Parathyroid adenoma (tissue), 2 donors: ENCODE data around the gene BMPR1B.

Source experiments
- H2AFZ ChIP-seq: fragments of 300-600 bp; sonication (generic); one replicate; pipeline ENCODE4 v1.7.0; 2017; ENCODE audit warnings: antibody characterized with exemption, mild to moderate bottlenecking
- H3K27ac ChIP-seq: fragments of 300-600 bp; sonication (generic); one replicate; pipeline ENCODE4 v1.7.0; 2017
- H3K27me3 ChIP-seq: fragments of 300-600 bp; sonication (generic); one replicate; pipeline ENCODE4 v1.7.0; 2017; ENCODE audit warnings: low read length; ENCODE audit not compliant: control insufficient read depth, insufficient read depth
- H3K36me3 ChIP-seq: fragments of 300-600 bp; sonication (generic); one replicate; pipeline ENCODE4 v1.7.0; 2017; ENCODE audit warnings: low read length; ENCODE audit not compliant: control insufficient read depth, insufficient read depth
- H3K4me1 ChIP-seq: fragments of 300-600 bp; sonication (generic); one replicate; pipeline ENCODE4 v1.7.0; 2017; ENCODE audit warnings: control low read depth
- H3K4me2 ChIP-seq: fragments of 300-600 bp; sonication (generic); one replicate; pipeline ENCODE4 v1.7.0; 2017; ENCODE audit warnings: low read length
- H3K4me3 ChIP-seq: fragments of 300-600 bp; sonication (generic); one replicate; pipeline ENCODE4 v1.7.0; 2017; ENCODE audit warnings: low read depth, low read length
- H3K79me2 ChIP-seq: fragments of 300-600 bp; sonication (generic); one replicate; pipeline ENCODE4 v1.7.0; 2017; ENCODE audit warnings: control low read depth
- H3K9ac ChIP-seq: fragments of 300-600 bp; sonication (generic); one replicate; pipeline ENCODE4 v1.7.0; 2017; ENCODE audit warnings: mild to moderate bottlenecking
- H3K9me3 ChIP-seq: fragments of 300-600 bp; sonication (generic); one replicate; pipeline ENCODE4 v1.7.0; 2017; ENCODE audit warnings: low read length; ENCODE audit not compliant: control insufficient read depth
- CTCF ChIP-seq: fragments of 300-600 bp; sonication (generic); IDR thresholded peaks from one replicate; pipeline ENCODE4 v1.7.0; 2017; ENCODE audit warnings: antibody characterized with exemption, mild to moderate bottlenecking
- donor health status: primary hyperparathyroidism.

BMPR1B gene

DNA sequence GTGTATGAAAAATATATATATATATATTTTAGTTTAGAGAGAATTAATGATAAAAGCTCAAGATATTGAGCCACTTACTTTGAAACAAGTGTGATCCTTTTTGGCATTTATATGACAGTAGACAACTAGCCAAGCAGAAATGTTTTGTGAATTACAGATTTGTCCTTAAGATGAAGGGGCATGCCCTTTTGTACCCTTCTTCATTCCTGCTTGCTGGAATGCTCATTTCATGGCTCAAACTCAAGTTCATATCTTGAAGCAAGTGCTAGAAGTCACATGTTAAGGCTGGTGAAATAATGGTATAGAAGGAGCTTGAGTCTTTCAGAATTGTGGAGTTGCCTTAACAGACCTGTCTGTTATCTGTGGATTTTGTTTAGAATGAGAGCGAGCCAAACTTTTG is 203.0 kb downstream of the BMPR1B start:
- H3K36me3 ChIP-seq, result no peaks in the 10 kb centered on the region
- H3K27ac ChIP-seq, result no peak overlapping the region
- H3K9ac ChIP-seq, result no peak overlapping the region
- H3K27me3 ChIP-seq, result no peaks in the 10 kb centered on the region
- H2AFZ ChIP-seq, result no peak overlapping the region
- H3K4me3 ChIP-seq, result no peak overlapping the region
- H3K4me2 ChIP-seq, result no peak overlapping the region
- no peaks in the 10 kb centered on the region for H3K4me1 ChIP-seq
- no peaks in the 10 kb centered on the region for H3K9me3 ChIP-seq
- no peak for TF ChIP-seq CTCF
- no peaks in the 10 kb centered on the region for H3K79me2 ChIP-seq

- Histone ChIP-seq H3K27ac (no peak overlapping the region), H3K4me2 (no peak overlapping the region), H2AFZ (no peak overlapping the region), H3K36me3 (no peaks in the 10 kb centered on the region), H3K9me3 (no peaks in the 10 kb centered on the region), H3K9ac (no peak overlapping the region), H3K4me1 (no peaks in the 10 kb centered on the region), H3K79me2 (no peaks in the 10 kb centered on the region), H3K27me3 (no peaks in the 10 kb centered on the region), H3K4me3 (no peak overlapping the region)
- TF ChIP-seq CTCF, result no peak
Measured at GRCh38 chr4:94961420-94961819, 203.7 kb downstream of the BMPR1B start.

DNA sequence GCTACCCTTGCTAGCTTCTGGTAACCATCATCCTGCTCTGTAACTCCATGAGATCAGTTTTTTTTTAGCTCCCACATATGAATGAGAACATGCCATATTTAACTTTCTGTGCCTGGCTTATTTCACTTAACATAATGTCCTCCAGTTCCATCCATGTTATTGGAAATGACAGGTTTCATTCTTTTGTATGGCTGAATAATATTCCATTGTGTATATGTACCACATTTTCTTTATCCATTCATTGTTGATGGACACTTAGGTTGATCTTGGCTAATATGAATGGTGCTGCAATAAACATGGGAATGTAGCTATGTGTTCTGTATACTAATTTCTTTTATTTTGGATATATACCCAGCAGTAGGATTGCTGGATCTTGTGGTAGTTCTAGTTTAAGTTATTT is 204.7 kb downstream of the BMPR1B start:
- H2AFZ ChIP-seq, result no peak overlapping the region
- no peaks in the 10 kb centered on the region for H3K4me1 ChIP-seq
- H3K9me3 ChIP-seq, result no peaks in the 10 kb centered on the region
- no peaks in the 10 kb centered on the region for H3K36me3 ChIP-seq
- H3K4me2 ChIP-seq, result no peak overlapping the region
- no peak overlapping the region for H3K9ac ChIP-seq
- no peak for TF ChIP-seq CTCF
- H3K27ac ChIP-seq, result no peak overlapping the region
- no peaks in the 10 kb centered on the region for H3K79me2 ChIP-seq
- no peak overlapping the region for H3K4me3 ChIP-seq
- H3K27me3 ChIP-seq, result no peaks in the 10 kb centered on the region

- H3K27me3 ChIP-seq, result no peaks in the 10 kb centered on the region
- no peak overlapping the region for H3K27ac ChIP-seq
- no peak overlapping the region for H2AFZ ChIP-seq
- H3K36me3 ChIP-seq, result no peaks in the 10 kb centered on the region
- no peaks in the 10 kb centered on the region for H3K4me1 ChIP-seq
- TF ChIP-seq CTCF, result no peak
- H3K4me3 ChIP-seq, result no peak overlapping the region
- no peaks in the 10 kb centered on the region for H3K9me3 ChIP-seq
- no peak overlapping the region for H3K4me2 ChIP-seq
- no peaks in the 10 kb centered on the region for H3K79me2 ChIP-seq
- no peak overlapping the region for H3K9ac ChIP-seq
Measured at GRCh38 chr4:94965852-94966251, 208.1 kb downstream of the BMPR1B start.

DNA sequence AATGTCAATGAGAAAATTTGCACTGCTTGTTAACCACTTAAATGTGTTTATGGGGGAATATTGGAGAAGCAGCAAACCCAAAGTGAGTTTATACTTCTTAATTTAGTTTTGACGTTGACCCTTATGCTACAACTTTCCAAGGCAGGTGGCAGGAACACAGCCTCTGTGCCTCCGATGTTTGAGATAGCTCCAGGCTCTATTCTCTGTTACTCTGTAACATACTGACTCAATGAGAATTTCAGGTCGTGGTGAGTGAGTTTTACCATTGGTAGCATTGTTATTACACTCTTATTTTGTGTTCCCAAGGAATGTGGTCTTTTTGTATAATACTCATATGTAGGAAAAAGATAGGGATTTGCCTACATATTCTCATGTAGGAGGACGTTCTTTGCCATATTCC is 210.7 kb downstream of the BMPR1B start:
- H3K4me1 ChIP-seq, result no peaks in the 10 kb centered on the region
- no peak overlapping the region for H3K27ac ChIP-seq
- TF ChIP-seq CTCF, result no peak
- no peak overlapping the region for H3K9ac ChIP-seq
- no peaks in the 10 kb centered on the region for H3K79me2 ChIP-seq
- H3K36me3 ChIP-seq, result no peaks in the 10 kb centered on the region
- no peak overlapping the region for H3K4me2 ChIP-seq
- no peak overlapping the region for H2AFZ ChIP-seq
- H3K4me3 ChIP-seq, result no peak overlapping the region
- no peaks in the 10 kb centered on the region for H3K9me3 ChIP-seq
- H3K27me3 ChIP-seq, result no peaks in the 10 kb centered on the region
